Ectodermal cell (in vitro differentiated cells): Measurements from ENCODE around the gene MORC2.

Experiments used
- H3K27ac ChIP-seq: 2 replicates; pipeline ENCODE4 v1.7.0; 2013; ENCODE audit warnings: mild to moderate bottlenecking, low read depth, low read length; ENCODE audit not compliant: insufficient read depth, poor library complexity, severe bottlenecking
- H3K27me3 ChIP-seq: 2 replicates; pipeline ENCODE4 v1.7.0; 2013; ENCODE audit warnings: mild to moderate bottlenecking, low read length; ENCODE audit not compliant: insufficient read depth, control insufficient read depth, poor library complexity, severe bottlenecking
- H3K36me3 ChIP-seq: one replicate; pipeline ENCODE4 v1.7.0; 2013; ENCODE audit warnings: low read length; ENCODE audit not compliant: control insufficient read depth, insufficient read depth
- H3K4me1 ChIP-seq: one replicate; pipeline ENCODE4 v1.7.0; 2013; ENCODE audit warnings: low read length; ENCODE audit not compliant: control insufficient read depth, insufficient read depth
- H3K4me3 ChIP-seq: 2 replicates; pipeline ENCODE4 v1.7.0; 2013; ENCODE audit warnings: low read depth, low read length, control low read depth; ENCODE audit not compliant: insufficient read depth
- H3K9me3 ChIP-seq: 2 replicates; pipeline ENCODE4 v1.7.0; 2013; ENCODE audit warnings: mild to moderate bottlenecking, low read length, moderate library complexity; ENCODE audit not compliant: control insufficient read depth
- WGBS, 2 experiments: methylation state at CpG; one replicate each; pipeline ENCODE4 v1.1.7; 2013; ENCODE audit warnings: missing lambda C conversion rate in 2 of 2; 5-methylcytosine and 5-hydroxymethylcytosine counted together

MORC2 gene

GRCh38 chr22:30934053-30934452 is 34.5 kb downstream of the MORC2 start:
- Histone ChIP-seq H3K4me3 (no peak overlapping the region), H3K27ac (no peak overlapping the region), H3K4me1 (no peaks in the 10 kb centered on the region), H3K36me3 (peaks cover 65% of the 10 kb centered on the region), H3K27me3 (no peaks in the 10 kb centered on the region), H3K9me3 (no peaks in the 10 kb centered on the region)
- 94 to 97% methylated on average over 8 of the region's 8 CpGs for WGBS, 2 experiments

DNA sequence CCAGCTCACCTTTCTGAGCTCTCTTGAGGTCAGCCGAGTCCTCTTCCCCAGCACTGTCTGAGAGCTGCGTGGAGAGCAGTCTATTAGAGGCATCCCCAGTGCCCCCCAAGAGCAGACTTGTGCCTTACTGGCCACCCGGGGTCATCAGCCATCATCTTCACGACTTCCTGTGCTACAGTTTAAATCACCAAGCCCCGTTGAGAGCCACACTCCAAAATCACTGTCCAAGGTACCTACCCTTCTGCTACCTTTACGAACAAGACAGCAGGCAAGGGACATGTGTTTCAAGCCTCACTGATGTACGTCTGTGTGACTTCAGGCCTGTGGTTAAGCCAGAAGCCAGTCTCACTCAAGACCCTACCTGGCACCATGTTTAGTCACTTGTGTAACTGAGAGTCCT is 35.1 kb downstream of the MORC2 start:
- no peaks in the 10 kb centered on the region for H3K27me3 ChIP-seq
- no peaks in the 10 kb centered on the region for H3K9me3 ChIP-seq
- 93 to 95% methylated on average over 7 of the region's 7 CpGs for WGBS, 2 experiments
- no peak overlapping the region for H3K4me3 ChIP-seq
- no peak overlapping the region for H3K27ac ChIP-seq
- H3K4me1 ChIP-seq, result no peaks in the 10 kb centered on the region
- H3K36me3 ChIP-seq, result peaks cover 68% of the 10 kb centered on the region

DNA sequence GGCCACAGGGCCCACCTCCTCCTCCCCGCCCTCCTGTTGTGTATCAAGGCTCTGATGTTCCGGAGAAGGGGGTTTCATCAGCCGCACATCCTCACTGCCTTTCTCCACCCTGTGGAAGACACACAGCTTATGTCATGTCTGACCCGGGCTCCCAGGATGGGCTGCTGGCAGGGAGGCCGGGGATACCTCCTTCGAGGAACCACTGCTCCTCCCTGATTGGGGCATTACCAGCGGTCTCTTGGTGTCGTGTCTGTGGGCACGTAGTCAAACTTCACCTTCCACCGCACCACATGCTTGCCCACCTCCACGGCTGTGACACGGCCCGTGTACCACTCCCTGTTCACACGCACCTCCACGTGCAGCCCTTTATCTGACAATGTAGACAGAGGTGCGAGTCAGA is 35.9 kb downstream of the MORC2 start:
- peaks cover 72% of the 10 kb centered on the region for H3K36me3 ChIP-seq
- no peaks in the 10 kb centered on the region for H3K4me1 ChIP-seq
- WGBS, 2 experiments, result 94 to 95% methylated on average over 16 of the region's 16 CpGs
- no peaks in the 10 kb centered on the region for H3K9me3 ChIP-seq
- H3K27ac ChIP-seq, result no peak overlapping the region
- no peak overlapping the region for H3K4me3 ChIP-seq
- H3K27me3 ChIP-seq, result no peaks in the 10 kb centered on the region

- Histone ChIP-seq H3K9me3 (no peaks in the 10 kb centered on the region), H3K27ac (no peak overlapping the region), H3K27me3 (no peaks in the 10 kb centered on the region), H3K4me3 (no peak overlapping the region), H3K4me1 (no peaks in the 10 kb centered on the region), H3K36me3 (peaks cover 72% of the 10 kb centered on the region)
- WGBS, 2 experiments, result 93 to 98% methylated on average over 4 of the region's 4 CpGs
These were observed 36.9 kb downstream of the MORC2 start for GRCh38 chr22:30931541-30932300.

DNA sequence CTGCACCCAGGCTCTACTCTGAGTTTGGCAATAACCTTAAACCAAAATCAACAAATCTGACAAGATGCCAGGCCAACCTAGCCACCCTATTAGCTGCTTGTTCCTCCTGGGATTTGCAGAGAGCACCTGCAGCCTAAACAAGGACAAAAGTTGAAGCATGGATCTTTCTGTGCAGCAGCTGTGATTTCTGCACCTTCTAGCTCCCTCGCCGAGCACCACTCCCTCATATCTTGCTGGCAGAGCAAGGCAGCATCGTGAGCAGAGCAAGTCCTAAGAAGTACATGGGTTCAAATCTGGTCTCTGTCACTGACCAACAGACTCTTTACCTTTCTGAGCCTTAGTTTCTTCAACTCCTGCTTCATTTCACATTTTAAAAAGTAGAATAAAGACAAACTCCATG is 38.3 kb downstream of the MORC2 start:
- WGBS, 2 experiments, result 94 to 96% methylated on average over 3 of the region's 3 CpGs
- Histone ChIP-seq H3K4me1 (no peaks in the 10 kb centered on the region), H3K27me3 (no peaks in the 10 kb centered on the region), H3K9me3 (no peaks in the 10 kb centered on the region), H3K27ac (no peak overlapping the region), H3K36me3 (peaks cover 68% of the 10 kb centered on the region), H3K4me3 (no peak overlapping the region)

- H3K36me3 ChIP-seq, result peaks cover 58% of the 10 kb centered on the region
- 94 to 97% methylated on average over 6 of the region's 6 CpGs for WGBS, 2 experiments
- H3K4me1 ChIP-seq, result no peaks in the 10 kb centered on the region
- H3K27ac ChIP-seq, result no peak overlapping the region
- H3K4me3 ChIP-seq, result no peak overlapping the region
- H3K9me3 ChIP-seq, result no peaks in the 10 kb centered on the region
- H3K27me3 ChIP-seq, result no peaks in the 10 kb centered on the region
These were observed 40.2 kb downstream of the MORC2 start for GRCh38 chr22:30928401-30928800.

DNA sequence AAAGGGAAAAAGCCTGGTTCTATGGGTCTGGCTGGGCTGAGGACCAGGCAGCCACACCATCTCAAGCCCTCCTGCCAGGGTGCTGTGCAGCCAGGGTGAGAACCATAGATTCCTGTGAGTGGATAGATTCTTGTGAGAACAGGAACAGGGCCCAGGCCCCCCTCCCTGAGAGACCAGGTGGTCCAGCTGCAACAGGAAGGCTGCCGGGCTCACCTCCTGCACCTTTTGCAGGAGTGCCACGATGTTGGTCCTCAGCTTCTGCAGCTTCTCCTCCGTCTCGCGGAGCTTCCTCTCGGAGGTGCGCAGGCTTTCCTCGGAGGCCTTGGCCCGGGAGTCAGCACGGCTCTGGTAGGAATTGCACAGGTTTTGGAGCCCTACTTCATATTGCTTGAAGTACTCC is 40.8 kb downstream of the MORC2 start:
- H3K27me3 ChIP-seq, result no peaks in the 10 kb centered on the region
- no peaks in the 10 kb centered on the region for H3K4me1 ChIP-seq
- H3K36me3 ChIP-seq, result peaks cover 52% of the 10 kb centered on the region
- no peak overlapping the region for H3K27ac ChIP-seq
- H3K9me3 ChIP-seq, result no peaks in the 10 kb centered on the region
- no peak overlapping the region for H3K4me3 ChIP-seq
- WGBS, 2 experiments, result 95 to 96% methylated on average over 10 of the region's 10 CpGs

GRCh38 chr22:30926706-30927105 is 41.9 kb downstream of the MORC2 start:
- 93 to 95% methylated on average over 4 of the region's 4 CpGs for WGBS, 2 experiments
- peaks cover 43% of the 10 kb centered on the region for H3K36me3 ChIP-seq

GRCh38 chr22:30925667-30926066 is 42.9 kb downstream of the MORC2 start:
- no peaks in the 10 kb centered on the region for H3K27me3 ChIP-seq
- H3K36me3 ChIP-seq, result peaks cover 35% of the 10 kb centered on the region
- H3K4me1 ChIP-seq, result no peaks in the 10 kb centered on the region
- H3K4me3 ChIP-seq, result no peak overlapping the region
- WGBS, 2 experiments, result 94 to 97% methylated on average over 5 of the region's 5 CpGs
- no peak overlapping the region for H3K27ac ChIP-seq
- H3K9me3 ChIP-seq, result no peaks in the 10 kb centered on the region

More at GRCh38 chr22:30926706-30927105, 41.9 kb downstream of the MORC2 start:
- H3K4me1 ChIP-seq, result no peaks in the 10 kb centered on the region
- H3K27me3 ChIP-seq, result no peaks in the 10 kb centered on the region
- no peak overlapping the region for H3K27ac ChIP-seq
- H3K4me3 ChIP-seq, result no peak overlapping the region
- H3K9me3 ChIP-seq, result no peaks in the 10 kb centered on the region

DNA sequence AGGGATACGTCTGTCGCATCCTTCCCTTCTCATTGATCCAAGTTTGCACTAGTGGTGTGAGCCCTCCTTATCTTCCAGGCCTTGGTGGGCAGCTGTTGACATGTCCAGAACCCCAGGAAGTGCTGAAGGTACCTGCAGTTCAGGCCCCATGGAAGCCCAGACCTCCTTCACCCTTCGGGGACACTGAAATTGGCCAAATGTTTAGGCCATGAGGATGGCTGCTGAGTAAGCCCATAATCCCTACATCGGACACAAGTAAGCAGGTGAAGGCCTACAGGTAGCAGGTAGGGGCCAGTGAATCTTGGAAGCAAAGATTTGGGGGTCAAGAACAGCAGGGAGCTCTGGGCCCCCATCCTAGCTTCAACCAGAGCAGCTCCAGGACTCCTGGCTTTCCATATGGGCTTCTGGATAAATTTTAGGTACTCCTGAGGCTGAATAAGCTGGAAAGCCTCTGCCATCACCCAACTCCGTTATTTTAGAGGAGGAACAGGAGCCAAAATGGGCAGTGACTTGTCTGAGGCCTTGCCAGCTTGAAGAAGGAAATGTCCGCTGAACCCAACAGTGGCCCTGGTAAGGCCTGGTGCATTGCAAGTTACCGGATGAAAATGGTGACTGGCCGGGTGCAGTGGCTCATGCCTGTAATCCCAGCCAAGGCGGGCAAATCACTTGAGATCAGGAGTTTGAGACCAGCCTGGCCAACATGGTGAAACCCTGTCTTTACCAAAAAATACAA is 45.2 kb downstream of the MORC2 start:
- no peaks in the 10 kb centered on the region for H3K27me3 ChIP-seq
- H3K9me3 ChIP-seq, result no peaks in the 10 kb centered on the region
- no peak overlapping the region for H3K4me3 ChIP-seq
- H3K4me1 ChIP-seq, result no peaks in the 10 kb centered on the region
- WGBS, 2 experiments, result 94 to 96% methylated on average over 9 of the region's 9 CpGs
- peaks cover 23% of the 10 kb centered on the region for H3K36me3 ChIP-seq
- no peak overlapping the region for H3K27ac ChIP-seq
